WTC11 (cell line): ENCODE measurements around the gene PON1. TPM values are rescaled to one million over a fixed set of nuclear protein-coding genes. Genes with fewer than 3 reads are reported as not detected.

ENCODE experiments used
- ATAC-seq: fragments of 200-7000 bp; cut with Tn5 transposase; 2 replicates; pipeline ENCODE4 v1.10.0; 2021; ENCODE audit warnings: mild to moderate bottlenecking, moderate library complexity
- CTCF ChIA-PET: fragments of 300-600 bp; sonication (Branson Sonifier 250); formaldehyde crosslinking; loops from one replicate; lab custom pipeline; 2021; ENCODE audit warnings: antibody characterized with exemption; lab: Charles Lee
- POLR2A ChIA-PET: fragments of 350-600 bp; sonication (Branson Sonifier 250); formaldehyde crosslinking; loops from one replicate; lab custom pipeline; 2021; ENCODE audit warnings: antibody characterized with exemption; lab: Charles Lee
- DNase-seq: peaks from one replicate; pipeline ENCODE4 v3.0.0; 2021; ENCODE audit warnings: low spot score
- H3K27ac Mint-ChIP-seq: 2 replicates; pipeline ENCODE4 v1.8.0; 2021; ENCODE audit warnings: mixed read lengths
- H3K27me3 Mint-ChIP-seq: 2 replicates; pipeline ENCODE4 v1.8.0; 2021; ENCODE audit warnings: low read depth, mild to moderate bottlenecking, moderate library complexity, mixed read lengths
- H3K36me3 Mint-ChIP-seq: 2 replicates; pipeline ENCODE4 v1.8.0; 2021; ENCODE audit warnings: mixed read lengths
- H3K4me1 Mint-ChIP-seq: 2 replicates; pipeline ENCODE4 v1.8.0; 2022; ENCODE audit warnings: mixed read lengths
- H3K4me3 Mint-ChIP-seq: 2 replicates; pipeline ENCODE4 v1.8.0; 2021; ENCODE audit warnings: mild to moderate bottlenecking, moderate library complexity, mixed read lengths
- H3K9me3 Mint-ChIP-seq: 2 replicates; pipeline ENCODE4 v1.8.0; 2021; ENCODE audit warnings: mixed read lengths
- CREM ChIP-seq: sonication (generic); formaldehyde crosslinking; IDR thresholded peaks from 2 replicates; pipeline ENCODE4 v1.8.1; 2022; ENCODE audit warnings: mild to moderate bottlenecking, missing genetic modification reagents, moderate library complexity
- ERG ChIP-seq: fragments of 250-450 bp; sonication (Bioruptor Pico); IDR thresholded peaks from 2 replicates; pipeline ENCODE4 v1.8.0; 2021; ENCODE audit warnings: mild to moderate bottlenecking
- ETV6 ChIP-seq: sonication (generic); formaldehyde crosslinking; IDR thresholded peaks from 2 replicates; pipeline ENCODE4 v1.8.1; 2022; ENCODE audit warnings: mild to moderate bottlenecking, missing genetic modification reagents
- GTF2I ChIP-seq: fragments of 250-450 bp; sonication (Bioruptor Pico); conservative IDR thresholded peaks from 2 replicates; pipeline ENCODE4 v1.4.0; 2021; ENCODE audit warnings: mild to moderate bottlenecking
- HMGA2 ChIP-seq: fragments of 250-450 bp; sonication (Bioruptor Pico); IDR thresholded peaks from 2 replicates; pipeline ENCODE4 v1.4.0; 2021; ENCODE audit warnings: mild to moderate bottlenecking, moderate library complexity
- IRF2 ChIP-seq: sonication (generic); formaldehyde crosslinking; IDR thresholded peaks from 2 replicates; pipeline ENCODE4 v1.8.0; 2022; ENCODE audit warnings: low read depth, missing genetic modification reagents, borderline replicate concordance
- MLX ChIP-seq: sonication (generic); formaldehyde crosslinking; IDR thresholded peaks from 2 replicates; pipeline ENCODE4 v1.8.1; 2023; ENCODE audit warnings: mild to moderate bottlenecking, missing genetic modification reagents, moderate library complexity
- NFATC4 ChIP-seq: fragments of 250-450 bp; sonication (Bioruptor Pico); IDR thresholded peaks from 2 replicates; pipeline ENCODE4 v1.9.0; 2021; ENCODE audit warnings: mild to moderate bottlenecking
- NR2C2 ChIP-seq: sonication (generic); formaldehyde crosslinking; IDR thresholded peaks from 2 replicates; pipeline ENCODE4 v1.8.0; 2022; ENCODE audit warnings: mild to moderate bottlenecking, missing genetic modification reagents
- OVOL2 ChIP-seq: fragments of 250-450 bp; sonication (Bioruptor Pico); IDR thresholded peaks from 2 replicates; pipeline ENCODE4 v1.9.0; 2021; ENCODE audit warnings: mild to moderate bottlenecking, borderline replicate concordance
- SMAD3 ChIP-seq: sonication (generic); formaldehyde crosslinking; IDR thresholded peaks from 2 replicates; pipeline ENCODE4 v1.8.0; 2022; ENCODE audit warnings: missing genetic modification reagents, mild to moderate bottlenecking, borderline replicate concordance
- ZBTB21 ChIP-seq: sonication (generic); formaldehyde crosslinking; IDR thresholded peaks from 2 replicates; pipeline ENCODE4 v1.8.1; 2023; ENCODE audit warnings: mild to moderate bottlenecking, missing genetic modification reagents, borderline replicate concordance
- ZNF219 ChIP-seq: sonication (generic); formaldehyde crosslinking; IDR thresholded peaks from 2 replicates; pipeline ENCODE4 v1.8.0; 2023; ENCODE audit warnings: missing genetic modification reagents, mild to moderate bottlenecking, borderline replicate concordance
- ZNF396 ChIP-seq: fragments of 250-450 bp; sonication (Bioruptor Pico); IDR thresholded peaks from 2 replicates; pipeline ENCODE4 v1.8.0; 2021; ENCODE audit warnings: mild to moderate bottlenecking, moderate library complexity, borderline replicate concordance
- total RNA-seq: library from RNA; stranded (reverse); gene quantifications from 3 replicates; pipeline ENCODE4 v1.2.3, GENCODE V29; 2021
- TF ChIP-seq, protein P1 (sequence below): sonication (generic); formaldehyde crosslinking; IDR thresholded peaks from 2 replicates; pipeline ENCODE4 v1.8.1; 2023; ENCODE audit warnings: mild to moderate bottlenecking, missing genetic modification reagents
- TF ChIP-seq, protein P2 (sequence below): fragments of 250-450 bp; sonication (Bioruptor Pico); IDR thresholded peaks from 2 replicates; pipeline ENCODE4 v1.9.0; 2021; ENCODE audit warnings: mild to moderate bottlenecking
- TF ChIP-seq, protein P3 (sequence below): sonication (generic); formaldehyde crosslinking; IDR thresholded peaks from 2 replicates; pipeline ENCODE4 v1.8.0; 2023; ENCODE audit warnings: mild to moderate bottlenecking, missing genetic modification reagents
- TF ChIP-seq, protein P4 (sequence below): sonication (generic); formaldehyde crosslinking; IDR thresholded peaks from 2 replicates; pipeline ENCODE4 v1.8.0; 2022; ENCODE audit warnings: mild to moderate bottlenecking, missing genetic modification reagents
- TF ChIP-seq, protein P5 (sequence below): sonication (generic); formaldehyde crosslinking; IDR thresholded peaks from 2 replicates; pipeline ENCODE4 v1.8.0; 2023; ENCODE audit warnings: missing genetic modification reagents, mild to moderate bottlenecking, borderline replicate concordance

Gene PON1
- total RNA-seq, 1 experiment from 2014 or later = 0.26 TPM

GRCh38 chr7:95320651-95321050, 3.7 kb downstream of the PON1 start:
- CTCF ChIA-PET = no interaction called here
- Mint-ChIP-seq H3K27me3 (peaks cover 13% of the 10 kb centered on the region), H3K27ac (no peak overlapping the region), H3K36me3 (no peaks in the 10 kb centered on the region), H3K4me1 (no peaks in the 10 kb centered on the region), H3K4me3 (no peak overlapping the region), H3K9me3 (peaks cover under 1% of the 10 kb centered on the region; the same call in 1 of the 2 replicates)
- POLR2A ChIA-PET = no interaction called here
- DNase-seq (no peak), ATAC-seq (no peak)
- no peak for TF ChIP-seq SMAD3 (CRISPR knock-in tag)
- TF ChIP-seq, protein P1, sequence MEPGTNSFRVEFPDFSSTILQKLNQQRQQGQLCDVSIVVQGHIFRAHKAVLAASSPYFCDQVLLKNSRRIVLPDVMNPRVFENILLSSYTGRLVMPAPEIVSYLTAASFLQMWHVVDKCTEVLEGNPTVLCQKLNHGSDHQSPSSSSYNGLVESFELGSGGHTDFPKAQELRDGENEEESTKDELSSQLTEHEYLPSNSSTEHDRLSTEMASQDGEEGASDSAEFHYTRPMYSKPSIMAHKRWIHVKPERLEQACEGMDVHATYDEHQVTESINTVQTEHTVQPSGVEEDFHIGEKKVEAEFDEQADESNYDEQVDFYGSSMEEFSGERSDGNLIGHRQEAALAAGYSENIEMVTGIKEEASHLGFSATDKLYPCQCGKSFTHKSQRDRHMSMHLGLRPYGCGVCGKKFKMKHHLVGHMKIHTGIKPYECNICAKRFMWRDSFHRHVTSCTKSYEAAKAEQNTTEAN = no peak

- Mint-ChIP-seq H3K27ac (no peak overlapping the region), H3K4me3 (no peak overlapping the region), H3K4me1 (no peaks in the 10 kb centered on the region), H3K9me3 (no peaks in the 10 kb centered on the region), H3K36me3 (no peaks in the 10 kb centered on the region), H3K27me3 (peaks cover 3% of the 10 kb centered on the region; the same call in 1 of the 2 replicates)
- ChIA-PET CTCF (no interaction called here), POLR2A (no interaction called here)
- TF ChIP-seq, protein P2, sequence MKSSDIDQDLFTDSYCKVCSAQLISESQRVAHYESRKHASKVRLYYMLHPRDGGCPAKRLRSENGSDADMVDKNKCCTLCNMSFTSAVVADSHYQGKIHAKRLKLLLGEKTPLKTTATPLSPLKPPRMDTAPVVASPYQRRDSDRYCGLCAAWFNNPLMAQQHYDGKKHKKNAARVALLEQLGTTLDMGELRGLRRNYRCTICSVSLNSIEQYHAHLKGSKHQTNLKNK (CRISPR knock-in tag) = no peak
- TF ChIP-seq GTF2I (CRISPR knock-in tag) (no peak), OVOL2 (CRISPR knock-in tag) (no peak), NFATC4 (CRISPR knock-in tag) (no peak), ERG (CRISPR knock-in tag) (no peak), ZNF396 (CRISPR knock-in tag) (no peak), ZNF219 (CRISPR knock-in tag) (no peak), IRF2 (CRISPR knock-in tag) (no peak), ZBTB21 (no peak), MLX (no peak), CREM (CRISPR knock-in tag) (no peak), HMGA2 (no peak), ETV6 (CRISPR knock-in tag) (no peak), NR2C2 (no peak)
- TF ChIP-seq, protein P3, sequence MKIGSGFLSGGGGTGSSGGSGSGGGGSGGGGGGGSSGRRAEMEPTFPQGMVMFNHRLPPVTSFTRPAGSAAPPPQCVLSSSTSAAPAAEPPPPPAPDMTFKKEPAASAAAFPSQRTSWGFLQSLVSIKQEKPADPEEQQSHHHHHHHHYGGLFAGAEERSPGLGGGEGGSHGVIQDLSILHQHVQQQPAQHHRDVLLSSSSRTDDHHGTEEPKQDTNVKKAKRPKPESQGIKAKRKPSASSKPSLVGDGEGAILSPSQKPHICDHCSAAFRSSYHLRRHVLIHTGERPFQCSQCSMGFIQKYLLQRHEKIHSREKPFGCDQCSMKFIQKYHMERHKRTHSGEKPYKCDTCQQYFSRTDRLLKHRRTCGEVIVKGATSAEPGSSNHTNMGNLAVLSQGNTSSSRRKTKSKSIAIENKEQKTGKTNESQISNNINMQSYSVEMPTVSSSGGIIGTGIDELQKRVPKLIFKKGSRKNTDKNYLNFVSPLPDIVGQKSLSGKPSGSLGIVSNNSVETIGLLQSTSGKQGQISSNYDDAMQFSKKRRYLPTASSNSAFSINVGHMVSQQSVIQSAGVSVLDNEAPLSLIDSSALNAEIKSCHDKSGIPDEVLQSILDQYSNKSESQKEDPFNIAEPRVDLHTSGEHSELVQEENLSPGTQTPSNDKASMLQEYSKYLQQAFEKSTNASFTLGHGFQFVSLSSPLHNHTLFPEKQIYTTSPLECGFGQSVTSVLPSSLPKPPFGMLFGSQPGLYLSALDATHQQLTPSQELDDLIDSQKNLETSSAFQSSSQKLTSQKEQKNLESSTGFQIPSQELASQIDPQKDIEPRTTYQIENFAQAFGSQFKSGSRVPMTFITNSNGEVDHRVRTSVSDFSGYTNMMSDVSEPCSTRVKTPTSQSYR (CRISPR knock-in tag) = no peak
- TF ChIP-seq, protein P4, sequence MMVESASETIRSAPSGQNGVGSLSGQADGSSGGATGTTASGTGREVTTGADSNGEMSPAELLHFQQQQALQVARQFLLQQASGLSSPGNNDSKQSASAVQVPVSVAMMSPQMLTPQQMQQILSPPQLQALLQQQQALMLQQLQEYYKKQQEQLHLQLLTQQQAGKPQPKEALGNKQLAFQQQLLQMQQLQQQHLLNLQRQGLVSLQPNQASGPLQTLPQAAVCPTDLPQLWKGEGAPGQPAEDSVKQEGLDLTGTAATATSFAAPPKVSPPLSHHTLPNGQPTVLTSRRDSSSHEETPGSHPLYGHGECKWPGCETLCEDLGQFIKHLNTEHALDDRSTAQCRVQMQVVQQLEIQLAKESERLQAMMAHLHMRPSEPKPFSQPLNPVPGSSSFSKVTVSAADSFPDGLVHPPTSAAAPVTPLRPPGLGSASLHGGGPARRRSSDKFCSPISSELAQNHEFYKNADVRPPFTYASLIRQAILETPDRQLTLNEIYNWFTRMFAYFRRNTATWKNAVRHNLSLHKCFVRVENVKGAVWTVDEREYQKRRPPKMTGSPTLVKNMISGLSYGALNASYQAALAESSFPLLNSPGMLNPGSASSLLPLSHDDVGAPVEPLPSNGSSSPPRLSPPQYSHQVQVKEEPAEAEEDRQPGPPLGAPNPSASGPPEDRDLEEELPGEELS (CRISPR knock-in tag) = no peak
- TF ChIP-seq, protein P5, sequence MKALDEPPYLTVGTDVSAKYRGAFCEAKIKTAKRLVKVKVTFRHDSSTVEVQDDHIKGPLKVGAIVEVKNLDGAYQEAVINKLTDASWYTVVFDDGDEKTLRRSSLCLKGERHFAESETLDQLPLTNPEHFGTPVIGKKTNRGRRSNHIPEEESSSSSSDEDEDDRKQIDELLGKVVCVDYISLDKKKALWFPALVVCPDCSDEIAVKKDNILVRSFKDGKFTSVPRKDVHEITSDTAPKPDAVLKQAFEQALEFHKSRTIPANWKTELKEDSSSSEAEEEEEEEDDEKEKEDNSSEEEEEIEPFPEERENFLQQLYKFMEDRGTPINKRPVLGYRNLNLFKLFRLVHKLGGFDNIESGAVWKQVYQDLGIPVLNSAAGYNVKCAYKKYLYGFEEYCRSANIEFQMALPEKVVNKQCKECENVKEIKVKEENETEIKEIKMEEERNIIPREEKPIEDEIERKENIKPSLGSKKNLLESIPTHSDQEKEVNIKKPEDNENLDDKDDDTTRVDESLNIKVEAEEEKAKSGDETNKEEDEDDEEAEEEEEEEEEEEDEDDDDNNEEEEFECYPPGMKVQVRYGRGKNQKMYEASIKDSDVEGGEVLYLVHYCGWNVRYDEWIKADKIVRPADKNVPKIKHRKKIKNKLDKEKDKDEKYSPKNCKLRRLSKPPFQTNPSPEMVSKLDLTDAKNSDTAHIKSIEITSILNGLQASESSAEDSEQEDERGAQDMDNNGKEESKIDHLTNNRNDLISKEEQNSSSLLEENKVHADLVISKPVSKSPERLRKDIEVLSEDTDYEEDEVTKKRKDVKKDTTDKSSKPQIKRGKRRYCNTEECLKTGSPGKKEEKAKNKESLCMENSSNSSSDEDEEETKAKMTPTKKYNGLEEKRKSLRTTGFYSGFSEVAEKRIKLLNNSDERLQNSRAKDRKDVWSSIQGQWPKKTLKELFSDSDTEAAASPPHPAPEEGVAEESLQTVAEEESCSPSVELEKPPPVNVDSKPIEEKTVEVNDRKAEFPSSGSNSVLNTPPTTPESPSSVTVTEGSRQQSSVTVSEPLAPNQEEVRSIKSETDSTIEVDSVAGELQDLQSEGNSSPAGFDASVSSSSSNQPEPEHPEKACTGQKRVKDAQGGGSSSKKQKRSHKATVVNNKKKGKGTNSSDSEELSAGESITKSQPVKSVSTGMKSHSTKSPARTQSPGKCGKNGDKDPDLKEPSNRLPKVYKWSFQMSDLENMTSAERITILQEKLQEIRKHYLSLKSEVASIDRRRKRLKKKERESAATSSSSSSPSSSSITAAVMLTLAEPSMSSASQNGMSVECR (CRISPR knock-in tag) = no peak
- ATAC-seq (no peak), DNase-seq (no peak)
Observed at GRCh38 chr7:95319570-95319969, 4.8 kb downstream of the PON1 start.
